ENCODE data around the gene PCDHGB1. TPM values are rescaled to one million over a fixed set of nuclear protein-coding genes. Genes with fewer than 3 reads are reported as not detected.

PCDHGB1 gene
- total and polyA plus RNA-seq, 2 donors (not counting 3 experiments of a cell fraction or from before 2014, with no cell fraction given): 0.39 to 0.62 TPM

DNA sequence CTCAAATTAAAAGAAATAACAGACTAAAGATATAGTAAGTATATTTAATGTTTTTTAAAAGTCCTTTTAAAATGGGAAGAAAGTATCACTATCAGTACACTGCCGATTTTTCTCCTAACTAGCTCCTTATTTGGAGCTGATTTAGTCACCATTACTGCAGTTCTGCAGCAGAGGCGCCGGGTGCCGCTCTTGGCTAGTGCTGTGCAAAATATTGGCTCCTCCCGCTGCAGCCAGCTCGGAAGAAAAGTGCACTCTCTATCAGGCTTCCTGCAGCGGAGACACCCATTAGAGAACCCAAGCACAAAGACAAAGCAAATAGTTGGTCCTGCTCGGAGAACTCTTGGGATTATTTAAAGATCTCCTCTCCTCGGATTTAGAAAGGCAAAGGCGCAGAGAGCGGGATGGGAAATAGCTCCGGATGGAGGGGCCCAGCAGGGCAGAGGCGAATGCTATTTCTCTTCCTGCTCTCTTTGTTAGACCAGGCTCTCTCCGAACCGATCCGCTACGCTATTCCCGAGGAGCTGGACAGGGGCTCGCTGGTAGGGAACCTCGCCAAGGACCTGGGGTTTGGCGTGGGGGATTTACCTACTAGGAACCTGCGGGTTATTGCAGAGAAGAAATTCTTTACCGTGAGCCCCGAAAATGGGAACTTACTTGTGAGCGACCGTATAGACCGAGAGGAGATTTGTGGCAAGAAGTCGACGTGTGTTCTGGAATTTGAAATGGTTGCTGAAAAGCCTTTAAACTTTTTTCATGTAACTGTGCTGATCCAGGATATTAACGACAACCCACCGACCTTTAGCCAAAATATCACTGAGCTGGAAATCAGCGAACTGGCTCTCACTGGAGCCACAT is 20.3 kb downstream of the PCDHGB1 start, which contains the start of gene PCDHGB3:
TSS of gene PCDHGB3 (plus strand) at position 249 of the 855 bp plus-strand sequence. CDS start at position 402, 153 bp downstream.
- Histone ChIP-seq H3K4me1 (ENCODE audit: control insufficient read depth, extremely low read depth, insufficient read depth, low read length) (no peaks in the 10 kb centered on the region), H3K27me3 (ENCODE audit: control insufficient read depth in 2 of 2, insufficient read depth in 2 of 2, low read length in 2 of 2) (peaks cover 40 to 91% of the 10 kb centered on the region in 2 experiments), H3K9me3 (replicated peaks; ENCODE audit: control insufficient read depth, insufficient read depth, low read length) (peaks cover under 1% of the 10 kb centered on the region), H3K36me3 (ENCODE audit: control insufficient read depth in 2 of 2, extremely low read depth in 1 of 2, insufficient read depth in 2 of 2, low read length in 2 of 2) (no peaks in the 10 kb centered on the region), H2AFZ (ENCODE audit: low read depth, low read length) (no peak within 1 kb of the TSS), H3K9me1 (replicated peaks; ENCODE audit: control insufficient read depth, extremely low read depth, insufficient read depth, low read length) (no peaks in the 10 kb centered on the region), H3K9ac (replicated peaks; ENCODE audit: extremely low read depth, insufficient read depth, low read length) (no peak within 1 kb of the TSS), H3K79me2 (ENCODE audit: control insufficient read depth, insufficient read depth, low read length) (no peaks in the 10 kb centered on the region), H3K27ac (ENCODE audit: insufficient read depth, low read depth, low read length) (no peak within 1 kb of the TSS), H4K20me1 (replicated peaks; ENCODE audit: control insufficient read depth, extremely low read depth, insufficient read depth, low read length) (no peaks in the 10 kb centered on the region), H3K4me2 (ENCODE audit: insufficient read depth, low read length) (peak within 1 kb of the TSS; percentile 45), H3K4me3 (replicated peaks in 1 of 3; ENCODE audit: insufficient read depth in 1 of 3, low read depth in 1 of 3, low read length in 3 of 3) (peak within 1 kb of the TSS in 1 of 3 experiments; percentile 23)
- TSS peak; percentile 11 for BruUV-seq (replicated peaks)
- DNase-seq (ENCODE audit: low read depth, low spot score): peak; percentile 40
- no peak for FAIRE-seq
- POLR2A ChIA-PET: no interaction called here
- TF ChIP-seq, protein P1, sequence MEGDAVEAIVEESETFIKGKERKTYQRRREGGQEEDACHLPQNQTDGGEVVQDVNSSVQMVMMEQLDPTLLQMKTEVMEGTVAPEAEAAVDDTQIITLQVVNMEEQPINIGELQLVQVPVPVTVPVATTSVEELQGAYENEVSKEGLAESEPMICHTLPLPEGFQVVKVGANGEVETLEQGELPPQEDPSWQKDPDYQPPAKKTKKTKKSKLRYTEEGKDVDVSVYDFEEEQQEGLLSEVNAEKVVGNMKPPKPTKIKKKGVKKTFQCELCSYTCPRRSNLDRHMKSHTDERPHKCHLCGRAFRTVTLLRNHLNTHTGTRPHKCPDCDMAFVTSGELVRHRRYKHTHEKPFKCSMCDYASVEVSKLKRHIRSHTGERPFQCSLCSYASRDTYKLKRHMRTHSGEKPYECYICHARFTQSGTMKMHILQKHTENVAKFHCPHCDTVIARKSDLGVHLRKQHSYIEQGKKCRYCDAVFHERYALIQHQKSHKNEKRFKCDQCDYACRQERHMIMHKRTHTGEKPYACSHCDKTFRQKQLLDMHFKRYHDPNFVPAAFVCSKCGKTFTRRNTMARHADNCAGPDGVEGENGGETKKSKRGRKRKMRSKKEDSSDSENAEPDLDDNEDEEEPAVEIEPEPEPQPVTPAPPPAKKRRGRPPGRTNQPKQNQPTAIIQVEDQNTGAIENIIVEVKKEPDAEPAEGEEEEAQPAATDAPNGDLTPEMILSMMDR (IDR thresholded peaks at IDR 0.05; ENCODE audit: extremely low read depth in 1 of 2, insufficient read depth in 1 of 2, low read depth in 1 of 2, low read length in 2 of 2): peak in 1 of 2 donors; percentile 24
- no peak for TF ChIP-seq POLR2A (IDR thresholded peaks at IDR 0.05; ENCODE audit: low read depth, low read length)
- CTCF ChIA-PET: interaction anchor here (0.5 to 3.5 kb wide), 35 partner anchors 10 to 249 kb away, joined by 3 to 57 read pairs (median 5); partner anchors contain the start of genes DIAPH1, PCDHB14, PCDHB15 and PCDHGA1
- dilution Hi-C loops (cut with MboI; ENCODE audit: extremely low pct_ligation_motif_present, low sequenced_read_pairs): no loop called here
- intact Hi-C loops (cut with micrococcal nuclease): loop anchor here (1.0 to 5.0 kb wide), 2 partner anchors 52 to 191 kb away; partner anchors contain the start of gene PCDHGA11

All from endothelial cell of umbilical vein (primary cell).